Astrocyte (in vitro differentiated cells and primary cell): ENCODE data around the gene CENPC. TPM values are rescaled to one million over a fixed set of nuclear protein-coding genes. Genes with fewer than 3 reads are reported as not detected.
A peak's percentile ranks its signal among the peaks of the same experiment; 100 is the strongest.

ENCODE experiments used
- DNase-seq: peaks from one replicate; pipeline ENCODE4 v3.0.0-alpha.2; 2010; ENCODE audit warnings: low read depth
- FAIRE-seq: peaks from 2 replicates; lab custom pipeline; 2011; peaks lifted over from hg19 to GRCh38; lab: Jason Lieb, UNC
- H2AFZ ChIP-seq: 2 replicates; pipeline ENCODE4 v1.6.0; 2012; ENCODE audit warnings: low read depth, low read length, inconsistent platforms
- H3K27ac ChIP-seq: 2 replicates; pipeline ENCODE4 v1.5.1; 2011; ENCODE audit warnings: low read depth, low read length, inconsistent platforms
- H3K27me3 ChIP-seq: 2 replicates; pipeline ENCODE4 v1.6.0; 2011; ENCODE audit warnings: low read length, inconsistent platforms; ENCODE audit not compliant: insufficient read depth
- H3K36me3 ChIP-seq: 2 replicates; pipeline ENCODE4 v1.5.1; 2011; ENCODE audit warnings: low read length, inconsistent platforms; ENCODE audit not compliant: insufficient read depth
- H3K4me1 ChIP-seq: 2 replicates; pipeline ENCODE4 v1.5.1; 2011; ENCODE audit warnings: low read length, inconsistent platforms; ENCODE audit not compliant: insufficient read depth
- H3K4me2 ChIP-seq: 2 replicates; pipeline ENCODE4 v1.6.0; 2012; ENCODE audit warnings: low read length, inconsistent platforms
- H3K4me3 ChIP-seq: 2 replicates; pipeline ENCODE4 v1.5.1; 2011; ENCODE audit warnings: low read depth, mild to moderate bottlenecking, low read length, inconsistent platforms; ENCODE audit not compliant: insufficient read depth
- H3K79me2 ChIP-seq: 2 replicates; pipeline ENCODE4 v1.6.0; 2012; ENCODE audit warnings: mild to moderate bottlenecking, low read length, inconsistent platforms; ENCODE audit not compliant: insufficient read depth
- H3K9ac ChIP-seq: 2 replicates; pipeline ENCODE4 v1.6.0; 2012; ENCODE audit warnings: mild to moderate bottlenecking, low read length, inconsistent platforms
- H3K9me3 ChIP-seq: 2 replicates; pipeline ENCODE4 v1.5.1; 2012; ENCODE audit warnings: low read depth, mild to moderate bottlenecking, low read length, inconsistent platforms; ENCODE audit not compliant: insufficient read depth
- H4K20me1 ChIP-seq: 2 replicates; pipeline ENCODE4 v1.6.0; 2012; ENCODE audit warnings: low read length, inconsistent platforms; ENCODE audit not compliant: insufficient read depth
- H3K27ac Mint-ChIP-seq: one replicate; pipeline ENCODE4 v1.8.0; 2021; ENCODE audit warnings: mild to moderate bottlenecking, mixed read lengths; ENCODE audit not compliant: unreplicated experiment
- H3K27me3 Mint-ChIP-seq: one replicate; pipeline ENCODE4 v1.8.0; 2021; ENCODE audit warnings: low read depth, mixed read lengths; ENCODE audit not compliant: unreplicated experiment
- H3K36me3 Mint-ChIP-seq: one replicate; pipeline ENCODE4 v1.8.0; 2021; ENCODE audit warnings: low read depth, mixed read lengths; ENCODE audit not compliant: unreplicated experiment
- H3K4me1 Mint-ChIP-seq: one replicate; pipeline ENCODE4 v1.8.0; 2021; ENCODE audit warnings: low read depth, mixed read lengths; ENCODE audit not compliant: unreplicated experiment
- H3K4me3 Mint-ChIP-seq: one replicate; pipeline ENCODE4 v1.8.0; 2021; ENCODE audit warnings: mild to moderate bottlenecking, moderate library complexity, mixed read lengths; ENCODE audit not compliant: unreplicated experiment
- H3K9me3 Mint-ChIP-seq: one replicate; pipeline ENCODE4 v1.8.0; 2021; ENCODE audit warnings: mild to moderate bottlenecking, mixed read lengths; ENCODE audit not compliant: unreplicated experiment
- CTCF ChIP-seq: IDR thresholded peaks from 2 replicates; pipeline ENCODE4 v1.5.1; 2011; ENCODE audit warnings: low read depth, mild to moderate bottlenecking, inconsistent platforms, low read length, moderate library complexity; ENCODE audit not compliant: insufficient read depth
- EZH2 ChIP-seq: IDR thresholded peaks from 2 replicates; pipeline ENCODE4 v1.6.1; 2012; ENCODE audit warnings: mild to moderate bottlenecking, low read length, inconsistent platforms; ENCODE audit not compliant: insufficient read depth
- total RNA-seq: library from RNA; stranded (reverse); gene quantifications from 2 replicates; pipeline ENCODE4 v1.2.1, GENCODE V29; 2021

Gene CENPC
- total RNA-seq, 1 donor from 2014 or later, result 13.4 TPM

GRCh38 chr4:67571975-67572374 lies 26.7 kb upstream of the CENPC start:
- Mint-ChIP-seq H3K36me3 (no peaks in the 10 kb centered on the region), H3K27ac (no peak overlapping the region), H3K4me1 (no peaks in the 10 kb centered on the region), H3K9me3 (no peaks in the 10 kb centered on the region), H3K27me3 (no peaks in the 10 kb centered on the region), H3K4me3 (no peak overlapping the region)
- no peaks in the 10 kb centered on the region for H3K36me3 ChIP-seq
- no peak for TF ChIP-seq EZH2
- TF ChIP-seq CTCF, result no peak
- H3K4me1 ChIP-seq, result no peaks in the 10 kb centered on the region
- FAIRE-seq (no peak), DNase-seq (no peak)
- H3K9ac ChIP-seq, result no peak overlapping the region
- H3K4me3 ChIP-seq, result no peak overlapping the region
- H2AFZ ChIP-seq, result no peak overlapping the region
- H3K4me2 ChIP-seq, result no peak overlapping the region
- no peaks in the 10 kb centered on the region for H4K20me1 ChIP-seq
- no peaks in the 10 kb centered on the region for H3K79me2 ChIP-seq
- no peaks in the 10 kb centered on the region for H3K27me3 ChIP-seq
- H3K9me3 ChIP-seq, result no peaks in the 10 kb centered on the region
- no peak overlapping the region for H3K27ac ChIP-seq

- H3K9me3 Mint-ChIP-seq, result no peaks in the 10 kb centered on the region
- no peak overlapping the region for H3K9ac ChIP-seq
- no peaks in the 10 kb centered on the region for H3K4me1 Mint-ChIP-seq
- H3K4me2 ChIP-seq, result no peak overlapping the region
- H4K20me1 ChIP-seq, result no peaks in the 10 kb centered on the region
- no peaks in the 10 kb centered on the region for H3K27me3 Mint-ChIP-seq
- no peak overlapping the region for H3K27ac Mint-ChIP-seq
- DNase-seq, result no peak
- no peak for FAIRE-seq
- no peaks in the 10 kb centered on the region for H3K36me3 ChIP-seq
- H2AFZ ChIP-seq, result no peak overlapping the region
- no peak for TF ChIP-seq CTCF
- no peak for TF ChIP-seq EZH2
- H3K4me3 ChIP-seq, result no peak overlapping the region
- no peak overlapping the region for H3K27ac ChIP-seq
- no peaks in the 10 kb centered on the region for H3K36me3 Mint-ChIP-seq
- H3K79me2 ChIP-seq, result no peaks in the 10 kb centered on the region
- no peak overlapping the region for H3K4me3 Mint-ChIP-seq
- no peaks in the 10 kb centered on the region for H3K9me3 ChIP-seq
- H3K27me3 ChIP-seq, result no peaks in the 10 kb centered on the region
- H3K4me1 ChIP-seq, result no peaks in the 10 kb centered on the region
Observed at GRCh38 chr4:67570537-67570936, 25.2 kb upstream of the CENPC start.

- Histone ChIP-seq H3K9ac (no peak overlapping the region), H3K27me3 (no peaks in the 10 kb centered on the region), H4K20me1 (no peaks in the 10 kb centered on the region), H2AFZ (no peak overlapping the region), H3K27ac (no peak overlapping the region), H3K4me2 (no peak overlapping the region), H3K9me3 (no peaks in the 10 kb centered on the region), H3K79me2 (no peaks in the 10 kb centered on the region), H3K36me3 (no peaks in the 10 kb centered on the region), H3K4me1 (no peaks in the 10 kb centered on the region), H3K4me3 (no peak overlapping the region)
- DNase-seq (peak; percentile 44), FAIRE-seq (peak; percentile 55)
- no peaks in the 10 kb centered on the region for H3K36me3 Mint-ChIP-seq
- H3K4me3 Mint-ChIP-seq, result no peak overlapping the region
- no peaks in the 10 kb centered on the region for H3K27me3 Mint-ChIP-seq
- H3K4me1 Mint-ChIP-seq, result no peaks in the 10 kb centered on the region
- TF ChIP-seq EZH2, result no peak
- TF ChIP-seq CTCF, result no peak
- no peaks in the 10 kb centered on the region for H3K9me3 Mint-ChIP-seq
- H3K27ac Mint-ChIP-seq, result no peak overlapping the region
Observed at GRCh38 chr4:67568820-67569219, 23.5 kb upstream of the CENPC start.
